Measurements from ENCODE around the gene UNKL.

UNKL gene

DNA sequence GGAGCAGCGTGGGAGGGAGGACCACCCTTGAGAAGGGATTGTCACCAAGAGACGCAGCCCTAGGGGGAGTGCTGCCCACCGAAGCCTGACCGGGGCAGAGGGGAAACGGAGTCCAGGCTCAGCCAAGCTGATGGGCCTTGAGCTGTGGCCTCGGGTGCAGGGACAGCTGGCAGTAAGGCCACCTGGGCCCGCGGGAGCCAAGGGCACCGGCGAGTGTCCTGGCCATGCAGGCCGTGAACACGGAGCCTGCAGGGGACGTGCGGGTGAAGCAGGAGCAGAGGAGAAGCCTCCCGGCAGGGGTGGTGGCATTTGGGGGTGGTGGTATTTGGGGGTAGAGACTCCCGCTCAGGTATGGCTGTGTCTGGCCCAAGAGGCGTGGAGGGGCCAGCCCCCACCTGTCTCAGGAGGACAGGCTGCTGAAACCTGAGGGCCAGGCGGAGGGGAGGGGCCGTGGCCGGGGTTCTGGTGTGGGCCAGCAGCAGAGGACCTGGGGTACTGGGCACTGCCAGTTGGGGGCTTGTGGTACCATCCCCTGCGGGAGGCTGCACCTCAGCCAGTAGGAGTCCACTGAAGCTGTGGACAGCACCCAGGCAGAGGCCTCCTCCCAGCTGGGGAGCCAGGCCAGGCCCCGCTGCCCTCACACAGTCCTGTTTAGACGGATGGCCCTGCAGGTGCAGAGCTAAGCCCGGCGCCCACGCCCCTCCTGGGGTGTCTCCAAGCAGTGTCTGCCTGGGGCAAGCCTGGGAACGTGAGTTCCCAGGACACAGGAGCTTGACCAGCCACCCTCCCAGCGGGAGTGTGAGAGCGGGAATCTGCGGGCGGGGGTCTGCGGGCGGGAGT, 58.2 kb downstream of the UNKL start:
- Histone ChIP-seq H3K4me1 (ENCODE audit: insufficient read depth, low read length, severe bottlenecking) (peaks cover 16% of the 10 kb centered on the region), H4K20me1 (ENCODE audit: insufficient read depth, low read length) (no peaks in the 10 kb centered on the region), H3K36me3 (ENCODE audit: insufficient read depth, low read length) (peaks cover 20% of the 10 kb centered on the region), H3K79me2 (ENCODE audit: insufficient read depth, low read length) (0 out of 2 replicates have a peak, but pooled peaks cover 7% of the 10 kb centered on the region), H3K9me2 (ENCODE audit: low read depth, low read length) (no peaks in the 10 kb centered on the region), H2AFZ (ENCODE audit: low read length) (no peak overlapping the region), H3F3A (ENCODE audit: insufficient read depth, low read length) (no peaks in the 10 kb centered on the region), H3K27ac (ENCODE audit: low read depth, low read length, poor library complexity, severe bottlenecking) (no peak overlapping the region), H3K4me2 (ENCODE audit: low read length) (no peak overlapping the region), H3K4me3 (ENCODE audit: low read depth, low read length, poor library complexity, severe bottlenecking) (no peak overlapping the region), H3K9me3 (ENCODE audit: low read length) (no peaks in the 10 kb centered on the region), H3K9ac (ENCODE audit: low read length) (no peak overlapping the region), H3K27me3 (ENCODE audit: insufficient read depth, low read length) (no peaks in the 10 kb centered on the region)
- TF ChIP-seq, protein P1, sequence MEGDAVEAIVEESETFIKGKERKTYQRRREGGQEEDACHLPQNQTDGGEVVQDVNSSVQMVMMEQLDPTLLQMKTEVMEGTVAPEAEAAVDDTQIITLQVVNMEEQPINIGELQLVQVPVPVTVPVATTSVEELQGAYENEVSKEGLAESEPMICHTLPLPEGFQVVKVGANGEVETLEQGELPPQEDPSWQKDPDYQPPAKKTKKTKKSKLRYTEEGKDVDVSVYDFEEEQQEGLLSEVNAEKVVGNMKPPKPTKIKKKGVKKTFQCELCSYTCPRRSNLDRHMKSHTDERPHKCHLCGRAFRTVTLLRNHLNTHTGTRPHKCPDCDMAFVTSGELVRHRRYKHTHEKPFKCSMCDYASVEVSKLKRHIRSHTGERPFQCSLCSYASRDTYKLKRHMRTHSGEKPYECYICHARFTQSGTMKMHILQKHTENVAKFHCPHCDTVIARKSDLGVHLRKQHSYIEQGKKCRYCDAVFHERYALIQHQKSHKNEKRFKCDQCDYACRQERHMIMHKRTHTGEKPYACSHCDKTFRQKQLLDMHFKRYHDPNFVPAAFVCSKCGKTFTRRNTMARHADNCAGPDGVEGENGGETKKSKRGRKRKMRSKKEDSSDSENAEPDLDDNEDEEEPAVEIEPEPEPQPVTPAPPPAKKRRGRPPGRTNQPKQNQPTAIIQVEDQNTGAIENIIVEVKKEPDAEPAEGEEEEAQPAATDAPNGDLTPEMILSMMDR (IDR thresholded peaks at IDR 0.05; ENCODE audit: low read length), result no peak
- TF ChIP-seq EZH2 (IDR thresholded peaks at IDR 0.05; ENCODE audit: borderline replicate concordance, low read length), result no peak

DNA sequence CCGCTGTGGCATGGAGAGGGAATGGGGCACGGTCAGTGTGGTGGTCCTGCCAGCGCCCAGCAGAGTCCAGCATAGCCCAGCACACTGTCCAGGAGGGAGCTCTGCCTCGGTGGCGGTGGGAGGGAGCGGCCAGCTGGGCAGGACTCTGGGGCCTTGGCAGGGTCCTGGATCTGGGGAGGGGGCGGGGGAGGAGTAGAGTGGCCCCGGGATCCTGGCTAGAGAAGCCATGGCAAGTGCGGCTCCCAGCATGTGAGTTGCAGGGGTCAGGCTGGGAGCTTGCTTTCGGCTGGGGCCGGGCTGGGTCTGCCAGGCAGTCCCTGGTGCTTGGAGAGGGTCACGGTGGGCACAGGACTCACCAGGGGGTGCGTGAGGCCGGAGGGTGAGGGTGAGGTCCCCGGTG, 58.9 kb downstream of the UNKL start:
- peaks cover 14% of the 10 kb centered on the region for H3K36me3 ChIP-seq (ENCODE audit: insufficient read depth, low read length)
- H3K79me2 ChIP-seq (ENCODE audit: insufficient read depth, low read length), result 0 out of 2 replicates have a peak, but pooled peaks cover 7% of the 10 kb centered on the region
- H3K27ac ChIP-seq (ENCODE audit: low read depth, low read length, poor library complexity, severe bottlenecking), result no peak overlapping the region

DNA sequence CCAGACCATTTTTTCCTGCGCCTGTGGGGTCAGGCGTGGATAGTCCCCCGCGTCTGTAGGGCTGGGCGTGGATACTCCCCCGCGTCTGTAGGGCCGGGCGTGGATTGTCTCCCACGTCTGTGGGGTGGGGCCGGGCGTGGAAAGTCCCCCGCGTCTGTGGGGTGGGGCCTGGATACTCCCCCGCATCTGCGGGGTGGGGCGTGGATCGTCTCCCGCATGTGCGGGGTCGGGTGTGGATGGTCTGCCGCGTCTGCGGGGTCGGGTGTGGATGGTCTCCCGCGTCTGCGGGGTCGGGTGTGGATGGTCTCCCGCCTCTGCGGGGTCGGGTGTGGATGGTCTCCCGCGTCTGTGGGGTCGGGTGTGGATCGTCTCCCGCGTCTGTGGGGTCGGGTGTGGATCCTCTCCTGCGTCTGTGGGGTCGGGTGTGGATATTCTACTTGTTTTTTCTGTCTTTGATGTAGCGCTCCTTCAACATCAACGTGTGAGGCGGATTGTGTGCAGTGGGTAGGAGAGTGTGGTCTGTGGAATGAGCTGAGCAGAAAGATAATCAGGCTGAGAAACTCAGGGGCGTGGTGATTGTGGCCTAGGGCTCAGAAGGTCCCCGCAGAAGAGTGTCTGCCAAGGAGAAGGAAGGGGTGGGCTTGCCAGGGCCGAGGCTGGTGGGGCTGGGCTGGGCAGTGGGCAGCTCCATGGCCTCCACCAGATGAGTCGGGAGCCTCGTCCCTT, 59.5 kb downstream of the UNKL start:
- H3K9me2 ChIP-seq (ENCODE audit: low read depth, low read length), result no peaks in the 10 kb centered on the region
- TF ChIP-seq, protein P1 (IDR thresholded peaks at IDR 0.05; ENCODE audit: low read length), result no peak
- TF ChIP-seq EZH2 (IDR thresholded peaks at IDR 0.05; ENCODE audit: borderline replicate concordance, low read length), result no peak
- H3K27me3 ChIP-seq (ENCODE audit: insufficient read depth, low read length), result no peaks in the 10 kb centered on the region
- H3K4me3 ChIP-seq (ENCODE audit: low read depth, low read length, poor library complexity, severe bottlenecking), result no peak overlapping the region
- no peak overlapping the region for H2AFZ ChIP-seq (ENCODE audit: low read length)
- 0 out of 2 replicates have a peak, but pooled peaks cover 7% of the 10 kb centered on the region for H3K79me2 ChIP-seq (ENCODE audit: insufficient read depth, low read length)
- no peak overlapping the region for H3K27ac ChIP-seq (ENCODE audit: low read depth, low read length, poor library complexity, severe bottlenecking)
- H3K4me2 ChIP-seq (ENCODE audit: low read length), result no peak overlapping the region
- H4K20me1 ChIP-seq (ENCODE audit: insufficient read depth, low read length), result no peaks in the 10 kb centered on the region
- peaks cover 29% of the 10 kb centered on the region for H3K4me1 ChIP-seq (ENCODE audit: insufficient read depth, low read length, severe bottlenecking)
- H3K9me3 ChIP-seq (ENCODE audit: low read length), result no peaks in the 10 kb centered on the region
- H3K9ac ChIP-seq (ENCODE audit: low read length), result no peak overlapping the region
- peaks cover 9% of the 10 kb centered on the region for H3K36me3 ChIP-seq (ENCODE audit: insufficient read depth, low read length)
- H3F3A ChIP-seq (ENCODE audit: insufficient read depth, low read length), result no peaks in the 10 kb centered on the region

More for the DNA sequence above, 58.9 kb downstream of the UNKL start:
- TF ChIP-seq, protein P1 (IDR thresholded peaks at IDR 0.05; ENCODE audit: low read length), result no peak
- no peak for TF ChIP-seq EZH2 (IDR thresholded peaks at IDR 0.05; ENCODE audit: borderline replicate concordance, low read length)
- Histone ChIP-seq H3K9ac (ENCODE audit: low read length) (no peak overlapping the region), H3K4me3 (ENCODE audit: low read depth, low read length, poor library complexity, severe bottlenecking) (no peak overlapping the region), H2AFZ (ENCODE audit: low read length) (no peak overlapping the region), H3K9me3 (ENCODE audit: low read length) (no peaks in the 10 kb centered on the region), H4K20me1 (ENCODE audit: insufficient read depth, low read length) (no peaks in the 10 kb centered on the region), H3F3A (ENCODE audit: insufficient read depth, low read length) (no peaks in the 10 kb centered on the region), H3K9me2 (ENCODE audit: low read depth, low read length) (no peaks in the 10 kb centered on the region), H3K4me2 (ENCODE audit: low read length) (no peak overlapping the region), H3K4me1 (ENCODE audit: insufficient read depth, low read length, severe bottlenecking) (peaks cover 23% of the 10 kb centered on the region), H3K27me3 (ENCODE audit: insufficient read depth, low read length) (no peaks in the 10 kb centered on the region)

Data from OCI-LY1 (cell line).